Mucosa of gallbladder (tissue), 1 donor: Measurements from ENCODE around the gene SCYL1. TPM values are rescaled to one million over a fixed set of nuclear protein-coding genes. Genes with fewer than 3 reads are reported as not detected.

Experiments used
- DNase-seq: peaks from one replicate; pipeline ENCODE4 v3.0.0-alpha.2; 2020; ENCODE audit warnings: low spot score
- total RNA-seq: library from RNA; stranded (reverse); gene quantifications from one replicate; pipeline ENCODE4 v1.2.1, GENCODE V29; 2021
- donor health status: DM: no; HTN: no; CAD: no.

The SCYL1 gene
- total RNA-seq, 1 donor from 2014 or later = 90.1 TPM

DNA sequence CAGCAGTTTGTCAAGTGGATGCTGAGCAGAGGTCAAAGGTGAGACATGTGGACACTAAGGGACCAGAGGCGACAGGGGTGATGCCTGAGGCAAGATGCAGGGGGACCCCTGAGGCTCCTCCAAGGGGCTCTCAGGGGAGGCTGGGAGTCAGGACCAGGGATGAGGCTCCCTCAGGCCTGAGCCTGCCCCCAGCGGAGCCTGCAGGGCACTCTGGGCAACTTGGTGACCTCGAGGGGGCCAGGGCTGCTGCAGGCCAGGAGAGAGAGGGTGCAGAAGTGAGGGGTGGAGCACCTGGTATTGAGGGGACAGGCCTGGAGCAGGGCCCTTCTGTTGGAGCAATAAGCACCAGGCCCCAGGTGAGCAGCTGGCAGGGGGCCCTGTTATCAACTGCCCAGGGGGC is 57.0 kb downstream of the SCYL1 start:
- DNase-seq = no peak

DNA sequence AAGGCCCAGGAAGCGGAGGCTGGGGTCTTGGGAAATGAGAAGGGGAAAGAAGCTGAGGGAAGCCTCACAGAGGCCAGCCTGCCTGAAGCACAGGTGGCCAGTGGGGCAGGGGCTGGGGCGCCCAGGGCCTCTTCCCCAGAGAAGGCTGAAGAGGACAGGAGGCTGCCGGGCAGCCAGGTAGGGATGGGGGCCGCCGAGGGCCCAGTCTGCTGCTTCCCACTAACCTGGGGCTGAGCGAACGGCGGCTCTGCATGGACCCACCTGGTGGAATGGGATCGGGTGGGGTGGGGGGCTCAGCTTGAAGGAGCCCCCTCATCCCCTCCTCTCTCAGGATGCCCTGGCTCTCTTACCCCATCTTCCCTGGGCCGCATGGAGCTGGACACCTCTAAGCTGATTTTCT is 58.7 kb downstream of the SCYL1 start:
- no peak for DNase-seq

DNA sequence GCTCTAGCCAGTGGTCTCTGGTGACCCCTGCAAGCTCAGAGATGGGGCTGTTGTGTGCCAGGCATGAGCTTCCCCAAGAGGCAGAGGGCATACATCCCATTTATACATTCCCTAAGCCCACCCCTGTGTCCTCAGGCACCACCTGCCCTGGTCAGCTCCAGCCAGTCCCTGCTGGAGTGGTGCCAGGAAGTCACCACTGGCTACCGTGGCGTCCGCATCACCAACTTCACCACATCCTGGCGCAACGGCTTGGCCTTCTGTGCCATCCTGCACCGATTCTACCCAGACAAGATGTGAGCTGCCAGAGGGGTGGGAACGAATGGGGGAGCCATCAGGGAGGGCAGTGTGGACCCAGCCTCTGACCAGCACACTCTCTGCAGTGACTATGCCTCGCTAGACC is 59.2 kb downstream of the SCYL1 start:
- no peak for DNase-seq

DNA sequence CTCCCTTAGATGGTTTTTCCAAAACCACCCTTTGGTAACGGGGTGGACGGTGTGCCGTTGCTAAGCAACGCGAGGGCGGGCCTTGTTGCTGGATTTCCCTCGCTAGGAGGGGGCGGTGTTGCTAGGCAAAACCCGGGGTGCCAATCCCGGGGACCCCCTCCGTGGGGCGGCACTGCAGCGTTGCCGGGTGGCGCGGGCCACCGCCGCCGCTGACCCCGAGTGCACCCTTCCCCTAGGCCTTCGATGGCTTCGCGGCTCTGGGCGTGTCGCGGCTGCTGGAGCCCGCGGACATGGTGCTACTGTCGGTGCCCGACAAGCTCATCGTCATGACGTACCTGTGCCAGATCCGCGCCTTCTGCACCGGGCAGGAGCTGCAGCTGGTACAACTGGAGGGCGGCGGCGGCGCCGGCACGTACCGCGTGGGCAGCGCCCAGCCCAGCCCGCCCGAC is 59.9 kb downstream of the SCYL1 start:
- no peak for DNase-seq

DNA sequence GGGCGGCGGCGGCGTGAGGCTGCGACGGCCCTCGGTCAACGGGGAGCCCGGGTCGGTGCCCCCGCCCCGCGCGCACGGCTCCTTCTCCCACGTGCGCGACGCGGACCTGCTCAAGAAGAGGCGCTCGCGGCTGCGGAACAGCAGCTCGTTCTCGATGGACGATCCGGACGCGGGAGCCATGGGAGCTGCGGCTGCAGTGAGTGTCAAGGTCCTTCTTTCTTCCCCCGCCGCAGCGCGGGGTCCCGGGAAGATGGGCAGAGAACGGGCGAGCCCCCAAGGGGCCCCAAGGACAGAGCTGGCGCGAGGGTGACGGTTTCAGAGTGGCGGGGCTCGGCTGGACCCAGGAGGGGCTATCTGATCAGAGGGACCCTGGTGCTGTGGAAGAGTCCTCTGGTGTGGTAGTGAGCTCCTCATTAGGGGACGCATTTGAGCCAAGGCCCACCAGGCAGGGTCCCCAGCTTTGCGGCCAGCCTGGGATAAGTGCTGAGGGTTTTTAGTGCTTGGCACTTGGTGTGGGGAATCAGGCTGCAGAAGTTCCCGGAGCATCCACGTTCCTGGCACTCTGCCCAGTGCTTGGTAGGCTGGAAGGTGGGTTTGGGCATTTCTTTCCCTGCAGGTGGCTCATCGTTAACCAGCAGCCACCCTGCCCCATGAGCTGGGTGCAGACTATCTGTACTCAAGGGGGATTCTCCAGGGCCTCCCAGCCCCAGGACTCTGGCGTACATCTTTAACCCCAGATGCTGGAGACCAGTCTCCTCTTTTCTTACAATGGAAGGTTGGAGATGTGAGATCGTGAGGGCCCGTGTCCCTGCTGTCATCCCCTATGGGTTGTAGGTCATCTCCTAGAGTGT is 60.7 kb downstream of the SCYL1 start:
- DNase-seq = no peak

DNA sequence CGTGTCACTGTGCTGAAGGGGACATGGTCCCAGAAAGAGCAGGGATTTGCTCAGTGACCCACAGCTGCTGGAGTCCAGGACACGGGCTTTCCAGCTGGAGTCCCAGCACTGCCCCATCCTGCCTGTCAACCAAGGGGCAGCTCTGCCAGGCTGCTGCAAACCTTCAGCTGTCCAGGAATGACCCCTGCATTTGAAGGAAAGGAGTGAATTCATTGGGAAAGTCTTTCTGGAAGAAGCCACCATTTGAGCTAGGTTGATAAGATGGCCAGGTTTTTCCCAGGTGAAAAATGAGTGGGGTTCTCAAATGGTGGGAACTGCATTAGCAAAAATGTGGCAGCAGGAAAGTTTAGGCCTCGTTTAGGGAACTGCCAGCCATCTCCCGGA is 61.4 kb downstream of the SCYL1 start:
- DNase-seq = no peak

DNA sequence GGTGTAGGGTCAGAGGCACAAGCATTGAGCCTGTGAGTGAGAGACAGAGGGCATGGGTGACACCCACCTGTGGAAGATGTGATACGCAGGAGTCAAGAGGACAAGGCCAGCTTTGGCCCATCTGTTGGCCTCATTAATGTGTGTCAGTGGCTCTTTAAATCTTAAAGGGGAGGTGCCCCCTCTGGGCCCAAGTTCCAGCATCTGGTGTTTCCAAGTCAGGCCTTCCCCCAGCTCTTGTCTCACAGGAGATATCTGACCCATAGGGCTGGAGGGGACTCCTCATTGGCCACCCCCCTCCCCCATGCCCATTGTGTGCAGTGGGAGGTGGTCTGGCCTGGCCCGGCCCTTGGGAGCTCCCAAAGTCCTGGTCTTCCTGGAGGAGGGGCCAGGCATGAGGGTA is 61.8 kb downstream of the SCYL1 start:
- no peak for DNase-seq

Other genes with a start within 250 kb of the SCYL1 start
- gene CDC42EP2, start 210.2 kb upstream of the SCYL1 start, total RNA-seq = 21.5 TPM
- gene DPF2, start 191.2 kb upstream of the SCYL1 start, total RNA-seq = 62.6 TPM
- 0.29 TPM for gene TIGD3, start 170.3 kb upstream of the SCYL1 start, total RNA-seq
- 7.1 TPM for gene SLC25A45, start 142.4 kb upstream of the SCYL1 start, total RNA-seq
- gene FRMD8, start 138.4 kb upstream of the SCYL1 start, total RNA-seq = 40.8 TPM
- 1,012 TPM for gene NEAT1, start 102.3 kb upstream of the SCYL1 start, total RNA-seq
- gene MALAT1, start 26.0 kb upstream of the SCYL1 start, total RNA-seq = 9,267 TPM
- 257 TPM for gene LTBP3, start 33.3 kb downstream of the SCYL1 start, total RNA-seq
- 30.0 TPM for gene ZNRD2, start 45.4 kb downstream of the SCYL1 start, total RNA-seq
- 68.2 TPM for gene FAM89B, start 47.5 kb downstream of the SCYL1 start, total RNA-seq
- gene EHBP1L1, start 51.0 kb downstream of the SCYL1 start, total RNA-seq = 128 TPM
- gene KCNK7, start 70.7 kb downstream of the SCYL1 start, total RNA-seq = 1.1 TPM
- gene MAP3K11, start 89.1 kb downstream of the SCYL1 start, total RNA-seq = 85.6 TPM
- 52.5 TPM for gene PCNX3, start 90.7 kb downstream of the SCYL1 start, total RNA-seq
- gene SIPA1, start 113.0 kb downstream of the SCYL1 start, total RNA-seq = 74.7 TPM
- 84.2 TPM for gene RELA, start 137.8 kb downstream of the SCYL1 start, total RNA-seq
- 74.7 TPM for gene KAT5, start 187.2 kb downstream of the SCYL1 start, total RNA-seq
- gene RNASEH2C, start 195.7 kb downstream of the SCYL1 start, total RNA-seq = 99.2 TPM